ENCODE results near the gene NUP188. TPM values are rescaled to one million over a fixed set of nuclear protein-coding genes. Genes with fewer than 3 reads are reported as not detected.

NUP188 gene
- polyA plus RNA-seq, 1 donor (not counting 4 experiments of a cell fraction or from before 2014, with no cell fraction given), result 31.1 TPM

DNA sequence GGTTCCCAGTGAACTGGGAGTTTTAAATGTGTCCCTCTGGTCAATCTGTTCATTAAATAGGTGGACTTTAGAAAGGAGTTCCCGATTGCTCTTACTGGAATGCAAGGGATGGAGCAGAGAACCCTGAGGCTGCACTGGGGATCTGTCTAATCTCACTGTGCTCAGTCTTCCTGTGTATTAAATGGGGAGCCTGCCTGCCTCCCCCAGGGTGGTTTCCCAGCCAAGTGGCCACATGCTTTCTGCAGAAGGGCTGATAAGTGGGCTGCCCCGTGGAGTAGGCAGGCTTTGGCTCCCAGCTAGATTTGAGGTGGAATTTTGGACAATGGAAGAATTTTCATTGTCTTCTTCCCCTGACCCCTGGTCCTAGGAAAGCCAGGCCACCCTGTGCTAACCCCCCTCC, 40.8 kb upstream of the NUP188 start:
- no peaks in the 10 kb centered on the region for H3K27me3 ChIP-seq (ENCODE audit: control insufficient read depth, extremely low read depth, insufficient read depth, low read length)
- peaks cover 80% of the 10 kb centered on the region for H3K79me2 ChIP-seq (ENCODE audit: control insufficient read depth, insufficient read depth, low read length)
- peaks cover 2% of the 10 kb centered on the region for H3K9me1 ChIP-seq (ENCODE audit: control insufficient read depth, extremely low read depth, insufficient read depth, low read length)
- DNase-seq (ENCODE audit: low read depth, low spot score), result no peak
- H2AFZ ChIP-seq (ENCODE audit: control insufficient read depth, low read length), result no peak overlapping the region
- H3K9ac ChIP-seq (ENCODE audit: control insufficient read depth, extremely low read depth, insufficient read depth, low read length), result no peak overlapping the region
- H3K27ac ChIP-seq (ENCODE audit: control insufficient read depth, insufficient read depth, low read length), result no peak overlapping the region
- no peaks in the 10 kb centered on the region for H3K9me3 ChIP-seq (ENCODE audit: control insufficient read depth, low read depth, low read length)
- no peaks in the 10 kb centered on the region for H4K20me1 ChIP-seq (ENCODE audit: control insufficient read depth, extremely low read depth, insufficient read depth, low read length)
- dilution Hi-C loops (cut with MboI; ENCODE audit: extremely low pct_ligation_motif_present, low sequenced_read_pairs), result no loop called here
- H3K4me1 ChIP-seq (ENCODE audit: control insufficient read depth, extremely low read depth, insufficient read depth, low read length), result peaks cover 44% of the 10 kb centered on the region
- H3K36me3 ChIP-seq (ENCODE audit: control insufficient read depth in 2 of 2, extremely low read depth in 1 of 2, insufficient read depth in 2 of 2, low read length in 2 of 2), result peaks cover 30 to 76% of the 10 kb centered on the region in 2 experiments
- no peak for TF ChIP-seq EZH2 (IDR thresholded peaks at IDR 0.05; ENCODE audit: low read length)
- no peak for TF ChIP-seq CTCF (optimal IDR thresholded peaks at IDR 0.05 in 1 of 3, IDR thresholded peaks at IDR 0.05 in 1 of 3, conservative IDR thresholded peaks at IDR 0.05 in 1 of 3; ENCODE audit: extremely low read depth in 1 of 3, insufficient read depth in 2 of 3, low read length in 3 of 3)
- H3K4me3 ChIP-seq (ENCODE audit: control insufficient read depth in 2 of 3, extremely low read depth in 1 of 3, insufficient read depth in 2 of 3, low read depth in 1 of 3, low read length in 3 of 3), result no peak overlapping the region
- no peak for FAIRE-seq
- no peak overlapping the region for H3K4me2 ChIP-seq (ENCODE audit: control insufficient read depth, extremely low read depth, insufficient read depth, low read depth, low read length)

- no peak overlapping the region for H3K27ac ChIP-seq (ENCODE audit: control insufficient read depth, insufficient read depth, low read length)
- TF ChIP-seq CTCF (optimal IDR thresholded peaks at IDR 0.05 in 1 of 3, IDR thresholded peaks at IDR 0.05 in 1 of 3, conservative IDR thresholded peaks at IDR 0.05 in 1 of 3; ENCODE audit: extremely low read depth in 1 of 3, insufficient read depth in 2 of 3, low read length in 3 of 3) (no peak), EZH2 (IDR thresholded peaks at IDR 0.05; ENCODE audit: low read length) (no peak)
- no peaks in the 10 kb centered on the region for H4K20me1 ChIP-seq (ENCODE audit: control insufficient read depth, extremely low read depth, insufficient read depth, low read length)
- H3K27me3 ChIP-seq (ENCODE audit: control insufficient read depth, extremely low read depth, insufficient read depth, low read length), result no peaks in the 10 kb centered on the region
- peaks cover 30 to 75% of the 10 kb centered on the region in 2 experiments for H3K36me3 ChIP-seq (ENCODE audit: control insufficient read depth in 2 of 2, extremely low read depth in 1 of 2, insufficient read depth in 2 of 2, low read length in 2 of 2)
- no peaks in the 10 kb centered on the region for H3K9me3 ChIP-seq (ENCODE audit: control insufficient read depth, low read depth, low read length)
- no peak overlapping the region for H3K4me2 ChIP-seq (ENCODE audit: control insufficient read depth, extremely low read depth, insufficient read depth, low read depth, low read length)
- no peak for DNase-seq (ENCODE audit: low read depth, low spot score)
- H3K4me1 ChIP-seq (ENCODE audit: control insufficient read depth, extremely low read depth, insufficient read depth, low read length), result peaks cover 43% of the 10 kb centered on the region
- H2AFZ ChIP-seq (ENCODE audit: control insufficient read depth, low read length), result no peak overlapping the region
- FAIRE-seq, result no peak
- H3K79me2 ChIP-seq (ENCODE audit: control insufficient read depth, insufficient read depth, low read length), result peaks cover 77% of the 10 kb centered on the region
- H3K9ac ChIP-seq (ENCODE audit: control insufficient read depth, extremely low read depth, insufficient read depth, low read length), result no peak overlapping the region
- dilution Hi-C loops (cut with MboI; ENCODE audit: extremely low pct_ligation_motif_present, low sequenced_read_pairs), result no loop called here
- peaks cover 3% of the 10 kb centered on the region for H3K9me1 ChIP-seq (ENCODE audit: control insufficient read depth, extremely low read depth, insufficient read depth, low read length)
- no peak overlapping the region for H3K4me3 ChIP-seq (ENCODE audit: control insufficient read depth in 2 of 3, extremely low read depth in 1 of 3, insufficient read depth in 2 of 3, low read depth in 1 of 3, low read length in 3 of 3)
These were observed 39.1 kb upstream of the NUP188 start for GRCh38 chr9:128908372-128908771.
